GM21390 (cell line): Measurements from ENCODE around the gene RGS6.
"Not testable (repeated sequence)": the region's sequence is repeated elsewhere in the genome, so short reads cannot be mapped to it uniquely, and the experiment has no call there.

Experiments
- ATAC-seq: cut with Tn5 transposase; IDR thresholded peaks from one replicate; pipeline ENCODE4 v1.9.1; 2021; ENCODE audit not compliant: unreplicated experiment

The RGS6 gene

DNA sequence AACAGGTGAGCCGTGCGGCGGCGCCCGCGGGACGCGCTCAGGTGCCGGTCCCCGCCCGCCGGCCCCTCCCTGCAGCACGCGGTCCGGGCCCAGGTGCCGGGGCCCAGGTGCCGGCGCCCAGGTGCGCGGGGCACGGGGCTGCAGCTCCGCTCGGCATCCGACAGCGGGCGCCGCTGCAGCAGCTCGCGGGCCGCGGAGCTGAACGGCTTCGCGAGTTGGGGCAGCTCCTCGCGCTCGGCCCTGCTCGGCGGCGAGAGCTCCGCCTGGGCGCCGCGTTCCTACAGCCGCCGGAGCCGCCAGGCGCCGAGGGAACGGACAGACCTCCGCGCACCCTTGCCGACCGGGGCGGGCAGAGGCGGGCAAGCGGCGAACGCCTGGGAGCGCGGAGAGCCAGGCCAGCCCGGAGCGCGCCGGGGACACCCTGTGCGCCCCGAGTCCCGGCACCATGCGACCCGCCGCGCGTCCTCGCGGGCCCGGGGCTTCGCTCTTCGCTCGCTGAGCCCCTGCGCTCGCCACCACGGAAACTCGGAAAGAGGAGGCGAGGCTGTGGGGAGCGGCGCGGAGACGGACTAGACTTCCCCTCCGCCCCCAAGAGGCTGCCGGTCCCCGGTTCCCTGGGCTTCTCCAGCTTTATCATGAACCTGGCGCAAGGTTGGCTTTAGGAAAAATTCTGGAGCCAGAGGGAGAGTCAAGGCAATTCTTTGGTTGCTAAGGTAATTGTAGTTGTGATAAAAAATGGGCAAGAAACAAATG lies at the start of gene RGS6:
RGS6 (plus strand) TSS at position 201 of the 753 bp plus-strand sequence.
- ATAC-seq = no peak

DNA sequence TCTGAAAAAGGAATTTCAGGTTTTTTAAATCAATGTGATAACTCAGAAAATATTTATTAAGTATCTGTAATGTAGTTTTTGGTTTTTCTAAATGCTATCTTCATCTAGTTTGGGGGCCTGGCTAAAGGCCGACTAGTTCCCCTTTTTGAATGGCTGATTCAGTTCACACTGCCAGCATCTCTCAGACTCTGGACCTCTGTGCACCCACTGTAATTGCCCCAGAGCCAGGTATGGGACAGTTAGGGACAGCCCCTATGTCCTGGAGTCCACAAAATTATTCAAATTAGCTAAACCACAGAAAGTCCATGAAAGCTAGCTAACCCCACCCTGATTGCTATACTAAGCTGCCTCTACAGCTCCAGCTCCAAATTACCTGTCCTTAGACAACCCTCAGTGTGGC lies 49.1 kb upstream of the RGS6 start:
- no peak for ATAC-seq

DNA sequence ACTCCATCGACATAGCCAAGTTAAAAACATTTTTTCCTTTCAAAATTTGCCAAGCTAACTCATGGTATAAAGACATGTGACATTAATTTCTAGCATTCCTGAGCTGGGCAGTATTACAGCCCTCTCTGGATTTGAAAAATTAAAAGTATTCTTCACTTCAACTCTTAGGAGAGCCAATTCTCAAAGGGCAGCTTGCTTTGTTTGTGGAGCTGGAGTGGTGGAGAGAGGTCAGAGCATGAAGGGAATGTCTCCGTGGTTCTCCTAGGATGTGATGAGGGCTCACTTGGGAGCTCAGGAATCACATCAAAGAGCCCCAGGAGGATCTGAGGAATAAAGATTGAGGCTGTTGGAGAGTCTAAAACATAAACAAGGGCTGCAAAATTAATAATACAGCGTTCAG lies 46.9 kb upstream of the RGS6 start:
- ATAC-seq = no peak

DNA sequence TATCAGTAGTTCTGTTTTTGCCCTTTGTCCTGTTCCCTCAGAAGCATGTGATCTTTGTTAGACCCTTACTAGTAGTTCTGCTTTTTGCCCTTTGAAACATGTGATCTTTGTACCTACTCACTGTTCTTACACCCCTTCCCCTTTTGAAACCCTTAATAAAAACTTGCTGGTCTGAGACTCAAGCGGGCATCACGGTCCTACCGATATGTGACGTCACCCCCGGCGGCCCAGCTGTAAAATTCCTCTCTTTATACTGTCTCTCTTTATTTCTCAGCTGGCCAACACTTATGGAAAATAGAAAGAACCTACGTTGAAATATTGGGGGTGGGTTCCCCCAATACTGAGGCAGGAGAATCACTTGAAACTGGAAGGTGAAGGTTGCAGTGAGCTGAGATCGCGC lies 44.4 kb upstream of the RGS6 start:
- not testable (repeated sequence) for ATAC-seq

DNA sequence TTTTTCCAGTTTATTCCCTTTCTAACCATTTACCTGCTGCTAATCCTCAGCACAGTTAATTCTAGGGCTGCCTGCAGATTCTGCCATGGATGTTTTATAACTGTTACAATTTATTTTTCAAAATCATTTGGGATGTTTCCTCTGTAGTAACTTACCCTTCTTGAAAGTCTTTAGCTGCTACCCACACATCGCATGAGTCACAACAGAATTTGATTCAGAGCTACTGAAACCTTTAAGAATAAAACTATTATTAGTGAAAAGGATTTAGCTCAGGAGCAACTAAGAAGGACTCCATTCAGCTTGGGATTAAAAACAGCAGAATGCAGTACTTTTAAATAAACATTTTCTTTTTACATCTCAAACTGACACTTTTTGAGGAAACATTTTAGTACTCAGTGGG lies 41.7 kb upstream of the RGS6 start:
- ATAC-seq = no peak

DNA sequence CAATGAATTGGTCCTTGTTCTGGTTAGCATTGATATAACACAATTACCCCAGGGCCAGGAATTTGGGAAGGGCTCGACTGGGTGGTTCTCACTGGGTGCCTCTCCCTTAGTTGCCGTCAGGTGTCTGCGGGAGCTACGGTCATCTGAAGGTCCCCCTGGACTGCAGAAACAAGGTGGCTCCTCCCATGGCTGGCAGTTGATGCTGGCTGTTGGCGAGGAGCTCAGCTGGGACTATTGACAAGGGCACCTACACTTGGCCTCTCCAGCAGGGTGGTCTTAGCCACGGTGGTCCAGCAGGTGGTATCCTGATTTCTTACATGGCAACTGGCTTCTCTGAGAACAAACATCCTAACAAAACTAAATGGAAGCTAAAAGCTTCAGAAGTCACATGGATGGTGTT lies 41.0 kb upstream of the RGS6 start:
- ATAC-seq = no peak

DNA sequence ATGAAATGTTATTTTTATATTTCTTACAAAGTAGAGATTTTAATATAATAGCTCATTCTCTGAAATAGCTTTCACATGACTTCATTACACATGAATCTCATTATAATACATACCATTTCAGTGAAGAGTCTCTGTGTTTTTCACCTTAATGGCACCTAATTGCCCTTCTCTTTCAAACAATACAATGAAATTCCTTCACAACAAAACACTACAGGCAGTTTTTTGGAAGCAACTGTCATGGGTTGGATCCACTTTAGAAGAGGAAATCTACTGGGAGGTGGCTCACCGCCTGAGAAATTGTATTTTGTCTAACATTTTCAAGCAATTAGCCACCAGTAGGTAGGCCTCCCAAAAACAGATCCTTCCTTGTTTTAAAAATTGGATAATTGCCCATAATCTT lies 40.3 kb upstream of the RGS6 start:
- ATAC-seq = no peak

DNA sequence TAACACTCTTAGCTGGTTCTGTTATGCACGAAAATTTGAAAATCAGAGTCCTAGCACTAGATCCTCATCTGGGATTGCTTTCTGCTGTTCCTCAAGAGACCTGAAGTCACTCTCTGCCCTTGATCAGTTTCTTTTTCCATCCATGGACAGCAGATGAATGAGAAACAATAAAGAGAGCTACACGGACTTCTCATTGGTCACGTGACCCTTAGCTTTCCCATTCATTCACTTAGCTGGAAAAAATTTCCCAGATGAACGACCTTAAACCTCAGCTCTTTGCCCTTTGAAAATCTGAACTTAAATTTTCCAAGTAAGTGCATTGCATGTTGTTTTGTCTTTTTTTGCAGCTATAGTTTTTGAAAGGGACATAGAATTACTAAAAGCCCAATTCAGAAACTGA lies 27.2 kb upstream of the RGS6 start:
- ATAC-seq = no peak

DNA sequence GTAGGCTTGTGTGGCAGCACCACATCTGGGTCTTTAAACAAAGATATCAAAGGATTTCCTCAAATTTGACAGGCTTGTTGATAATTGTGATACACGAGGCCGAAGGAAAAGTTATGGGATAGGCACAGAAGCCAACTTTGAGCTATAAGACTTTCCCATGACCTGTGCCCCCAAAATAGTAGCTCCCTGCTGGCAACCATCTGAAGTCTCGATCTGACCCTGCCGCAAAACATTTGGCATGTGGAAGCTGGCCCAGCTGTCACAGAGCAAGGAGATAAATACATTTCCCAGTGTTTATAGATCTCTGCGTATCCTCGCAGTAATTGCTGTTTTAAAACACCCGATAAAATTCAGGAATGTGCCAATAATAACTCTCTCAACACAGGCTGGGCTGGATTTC lies 26.4 kb upstream of the RGS6 start:
- no peak for ATAC-seq

DNA sequence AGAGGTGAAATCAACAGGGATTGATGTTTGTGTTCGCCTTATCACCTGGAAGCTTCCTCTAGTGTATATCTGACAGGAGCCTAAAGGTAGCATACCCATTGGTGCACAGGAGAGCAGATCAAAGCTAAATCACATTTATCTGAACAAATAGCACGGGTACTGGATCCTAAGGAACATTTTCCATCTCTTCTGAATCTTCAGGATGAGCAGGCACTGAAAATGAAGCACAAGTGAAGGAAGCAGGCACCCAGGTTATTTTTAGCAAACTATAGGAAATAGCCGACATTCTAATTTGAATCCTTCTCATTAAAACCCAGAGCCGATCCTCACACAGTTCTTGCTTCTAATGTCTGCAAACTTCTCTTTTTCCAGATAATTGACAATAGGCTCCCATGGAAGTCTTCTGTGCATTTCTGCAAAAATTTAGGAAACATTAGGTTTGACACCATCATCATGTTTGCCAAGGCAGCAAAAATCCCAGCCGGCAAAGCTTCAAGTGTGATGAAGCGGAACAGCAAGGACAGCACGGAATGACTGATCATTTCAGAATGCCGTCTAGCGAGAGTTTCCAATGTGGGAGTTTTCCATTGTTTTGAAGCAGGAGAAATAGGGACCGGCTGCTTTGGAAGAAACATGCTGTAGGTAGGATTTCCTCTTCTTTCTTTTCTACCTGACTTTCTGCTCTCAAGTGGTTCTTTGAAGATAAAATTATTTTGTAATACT lies 24.3 kb upstream of the RGS6 start:
- no peak for ATAC-seq

DNA sequence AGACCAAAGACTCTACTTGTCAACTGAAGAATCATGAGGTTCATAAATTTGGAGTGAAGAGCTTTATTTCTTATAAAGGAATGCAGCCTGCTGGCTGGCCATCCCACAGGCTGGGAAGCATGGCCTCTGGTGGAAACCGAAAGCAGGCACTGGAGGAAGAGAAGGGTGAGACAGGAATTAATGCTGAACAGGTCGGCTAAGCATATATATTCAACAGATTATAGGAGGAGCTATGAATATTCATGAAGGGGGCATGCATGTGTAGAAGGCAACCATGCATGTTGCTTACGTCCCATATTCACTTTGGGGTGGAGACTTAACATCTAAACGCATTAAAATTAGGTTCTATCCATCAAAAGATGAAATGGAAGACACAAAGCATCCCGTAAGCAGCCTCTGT lies 20.6 kb upstream of the RGS6 start:
- ATAC-seq = no peak

DNA sequence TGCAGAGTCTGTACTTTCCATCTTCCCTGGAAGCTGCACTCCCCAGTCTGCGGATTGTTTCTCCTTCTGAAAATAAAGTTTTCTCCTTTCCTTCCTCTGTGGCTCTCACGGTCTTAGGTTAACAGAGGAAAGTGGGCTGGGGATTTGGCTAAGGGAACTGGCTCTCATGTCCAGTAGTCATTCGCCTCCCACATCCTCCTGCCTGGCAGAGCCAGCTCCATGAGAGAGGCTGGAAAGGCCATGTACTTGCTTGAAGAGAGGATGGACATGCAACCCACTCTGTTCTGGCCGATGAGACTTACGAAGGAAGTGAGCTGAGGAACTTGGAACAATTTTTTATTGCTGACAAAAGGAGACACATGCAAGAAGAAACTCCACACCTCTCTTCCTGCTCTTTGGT lies 18.9 kb upstream of the RGS6 start:
- no peak for ATAC-seq

DNA sequence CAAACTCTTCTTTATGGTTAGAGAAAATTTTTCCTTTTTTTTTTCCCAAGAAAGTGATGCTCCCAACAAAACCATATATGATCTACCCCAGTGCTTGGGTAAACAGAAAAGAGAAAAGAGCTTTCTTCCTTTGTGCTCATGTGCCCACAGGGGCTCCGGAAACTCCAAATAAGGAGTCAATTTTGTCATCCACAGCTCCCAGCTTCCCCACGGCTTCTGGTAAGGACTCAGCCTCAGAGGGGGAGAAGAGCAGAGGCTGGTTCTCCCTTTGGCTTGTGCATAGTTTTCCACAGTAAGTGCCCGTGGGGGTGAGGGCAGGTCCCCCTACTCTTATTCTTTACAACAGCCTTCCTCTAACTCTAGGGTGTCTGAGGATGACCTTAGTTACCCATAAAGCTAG lies 13.3 kb upstream of the RGS6 start:
- no peak for ATAC-seq

DNA sequence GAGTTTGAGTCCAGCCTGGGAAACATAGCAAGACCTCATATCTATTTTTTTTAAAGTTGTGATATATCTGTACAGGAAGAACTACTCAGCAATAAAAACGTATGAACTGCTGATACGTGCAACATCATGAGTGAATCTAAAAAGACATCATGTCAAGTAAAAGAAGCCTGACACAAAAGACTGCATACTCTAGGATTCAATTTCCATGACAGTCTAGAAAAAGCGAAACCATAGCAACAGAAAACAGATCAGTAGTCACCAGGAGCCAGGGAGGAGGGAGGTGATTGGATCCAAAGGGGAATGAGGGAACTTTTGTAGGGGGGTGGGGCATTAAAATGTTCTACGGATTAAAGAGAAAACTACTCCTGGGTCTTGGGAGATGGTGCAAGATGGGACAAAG lies 8.7 kb upstream of the RGS6 start:
- no peak for ATAC-seq

DNA sequence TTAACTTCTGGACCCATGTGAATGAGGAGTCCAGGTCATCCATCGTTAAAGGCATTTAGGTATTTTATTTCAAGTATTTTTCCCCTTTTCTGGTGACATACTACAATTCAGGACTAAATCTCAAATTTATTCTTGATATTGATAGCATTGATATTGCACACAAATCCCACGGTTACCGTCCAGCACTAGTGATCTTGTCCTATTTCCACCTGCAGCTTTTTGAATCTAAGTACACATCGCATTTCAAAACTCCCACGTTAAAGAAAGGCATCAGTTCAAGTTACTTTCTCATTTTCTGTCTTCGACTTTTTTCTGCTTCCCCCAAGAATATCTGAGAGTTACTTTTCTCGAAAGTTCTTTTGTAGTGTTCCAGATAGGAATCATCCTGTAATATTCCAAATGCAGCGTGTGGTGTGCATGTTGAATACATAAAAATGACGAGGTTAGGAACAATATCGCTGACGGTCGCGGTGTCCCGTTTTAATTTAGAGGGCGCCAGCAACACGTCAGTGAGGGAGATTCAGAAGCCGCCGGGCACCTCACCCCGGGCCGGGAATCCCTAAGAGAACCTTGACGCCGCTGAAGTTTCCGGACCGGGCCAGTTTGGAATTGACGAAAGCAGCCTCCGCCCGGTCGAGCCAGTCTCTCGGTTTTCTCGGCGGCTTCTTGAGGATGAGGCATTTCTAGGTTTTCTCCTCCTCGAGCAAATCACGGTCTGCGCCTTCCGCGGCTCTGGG lies 569 bp upstream of the RGS6 start:
- no peak for ATAC-seq

DNA sequence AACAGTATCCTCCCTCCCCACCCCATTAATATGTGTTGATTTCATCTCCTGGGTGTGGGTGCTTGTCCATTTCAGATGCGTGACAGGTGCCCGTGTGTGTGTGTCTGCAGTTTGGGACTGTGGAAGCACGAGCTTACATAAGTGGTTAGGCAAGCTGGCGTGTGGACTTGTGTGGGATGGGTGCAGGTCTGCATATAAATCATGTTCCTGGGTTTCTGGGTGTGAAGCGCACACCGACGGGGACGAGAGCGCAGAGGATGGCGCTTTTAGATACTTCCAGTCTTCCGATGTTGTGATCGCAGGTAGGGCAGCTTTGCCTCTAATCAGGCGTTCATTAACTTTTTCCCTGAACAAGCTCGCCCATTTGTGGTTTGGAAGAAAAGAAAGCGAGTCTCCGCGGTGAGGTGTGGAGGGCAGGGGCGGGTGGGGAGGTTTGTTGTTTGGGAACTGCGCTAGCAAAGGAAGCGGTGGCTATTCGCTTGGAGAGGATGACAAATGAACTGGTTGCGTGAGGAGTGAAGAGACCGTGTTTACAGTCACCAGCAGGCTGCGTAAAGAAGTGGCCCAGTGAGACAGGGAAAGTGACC lies 865 bp downstream of the RGS6 start:
- no peak for ATAC-seq

DNA sequence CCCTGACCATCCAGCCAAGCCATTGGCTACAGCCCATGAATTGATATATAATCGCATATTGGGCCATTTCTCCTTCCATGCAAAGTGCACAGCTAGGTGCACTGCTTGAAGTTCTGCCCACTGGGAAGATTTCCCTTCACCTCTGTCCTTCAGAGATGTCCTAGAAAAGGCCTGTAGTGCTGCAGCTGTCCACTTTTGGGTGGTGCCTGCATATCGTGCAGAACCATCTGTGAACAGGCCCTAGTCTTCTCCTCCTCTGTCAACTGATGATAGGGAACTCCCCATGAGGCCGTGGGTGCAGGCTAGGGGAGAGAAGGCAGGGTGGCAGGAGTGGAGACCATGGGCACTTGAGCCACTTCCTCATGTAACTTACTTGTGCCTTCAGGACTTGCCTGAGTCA lies 6.0 kb downstream of the RGS6 start:
- ATAC-seq = not testable (repeated sequence)

DNA sequence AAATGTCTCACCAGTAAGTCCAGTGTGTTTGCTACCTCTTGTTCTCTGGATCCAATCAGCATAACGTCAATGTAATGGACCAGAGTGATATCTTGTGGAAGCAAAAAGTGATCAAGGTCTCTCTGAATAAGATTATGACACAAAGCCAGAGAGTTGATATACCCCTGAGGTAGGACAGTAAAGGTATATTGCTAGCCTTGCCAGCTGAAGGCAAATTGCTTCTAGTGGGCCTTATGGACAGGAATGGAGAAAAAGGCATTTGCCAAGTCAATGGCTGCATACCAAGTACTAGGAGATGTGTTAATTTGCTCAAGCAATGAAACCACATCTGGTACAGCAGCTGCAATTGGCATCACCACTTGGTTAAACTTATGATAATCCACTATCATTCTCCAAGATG lies 7.1 kb downstream of the RGS6 start:
- ATAC-seq = not testable (repeated sequence)

DNA sequence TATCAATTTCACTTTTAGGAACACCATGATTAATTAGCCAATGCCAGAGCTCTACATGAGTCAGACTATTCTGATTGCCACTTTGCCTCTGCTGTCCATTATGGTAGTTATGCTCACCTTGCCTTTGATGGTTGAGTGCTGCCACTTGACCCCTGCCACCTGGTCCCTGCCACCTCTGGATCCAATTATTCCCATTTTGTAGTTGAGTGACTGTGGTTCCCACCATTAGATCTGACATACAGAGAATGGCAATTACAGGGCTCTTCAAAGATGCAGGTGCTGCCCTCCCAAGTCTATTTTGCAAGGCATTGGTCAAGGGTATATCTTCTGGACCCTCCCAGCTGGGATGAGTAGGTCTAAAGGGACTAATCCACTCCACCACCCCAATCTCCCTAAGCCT lies 8.3 kb downstream of the RGS6 start:
- not testable (repeated sequence) for ATAC-seq

DNA sequence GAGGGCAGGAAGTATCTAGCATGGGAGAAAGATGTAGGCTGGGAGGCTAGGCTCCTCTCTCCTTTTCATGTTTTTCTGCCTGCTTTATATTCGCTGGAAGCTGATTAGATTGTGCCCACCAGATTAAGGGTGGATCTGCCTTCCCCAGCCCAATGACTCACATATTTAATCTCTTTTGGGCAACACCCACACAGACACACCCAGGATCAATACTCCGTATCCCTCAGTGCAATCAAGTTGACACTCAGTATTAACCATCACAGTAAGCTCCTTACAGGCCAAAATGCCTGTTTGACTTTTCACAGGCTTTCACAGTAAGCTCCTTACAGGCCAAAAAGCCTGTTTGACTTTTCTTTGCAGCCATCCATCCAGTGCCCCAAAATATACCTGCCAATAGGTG lies 9.4 kb downstream of the RGS6 start:
- ATAC-seq = not testable (repeated sequence)

DNA sequence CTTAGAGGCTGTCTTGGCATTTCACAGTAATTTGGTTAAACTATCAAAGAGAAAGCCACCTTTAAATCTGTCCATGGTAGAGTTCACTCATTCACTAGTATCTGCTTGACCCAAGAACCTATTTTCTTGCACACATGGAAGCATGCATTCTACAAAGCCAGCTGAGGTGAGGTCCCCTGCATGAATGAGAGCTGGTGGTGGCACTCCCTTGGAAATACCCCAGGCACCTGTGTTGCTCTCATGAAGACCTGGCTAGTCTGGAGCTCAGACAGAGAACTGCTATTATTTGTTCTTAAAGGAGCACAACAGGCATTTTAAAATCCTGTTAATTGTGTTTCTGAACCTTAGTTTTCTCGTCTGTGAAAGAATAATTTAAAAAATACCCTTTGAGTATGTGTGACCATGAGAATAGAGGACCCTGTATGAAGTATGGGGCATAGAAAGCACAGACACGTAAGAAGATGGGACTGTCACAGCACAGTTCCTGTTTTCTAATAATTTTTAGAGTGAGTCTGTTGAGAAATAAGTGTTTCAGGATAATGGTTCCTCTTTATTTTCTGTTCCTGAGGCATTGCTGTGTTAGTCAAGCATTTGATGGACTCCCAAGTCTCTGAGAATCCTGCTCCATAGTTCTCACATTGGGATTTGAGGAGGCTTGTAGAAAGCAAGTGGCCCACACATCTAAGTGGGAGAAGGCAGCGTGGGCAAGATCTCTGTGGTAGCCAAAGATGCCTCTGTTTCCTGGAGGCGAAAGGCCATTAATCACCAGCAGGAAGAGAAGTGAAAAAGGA lies 10.9 kb downstream of the RGS6 start:
- ATAC-seq = no peak
